ENCODE data around the gene SMAD1.
"Not testable (repeated sequence)": the region's sequence is repeated elsewhere in the genome, so short reads cannot be mapped to it uniquely, and the experiment has no call there.

SMAD1 gene

GRCh38 chr4:145566086-145566708, 84.5 kb downstream of the SMAD1 start:
- DNase-seq, result no peak

DNA sequence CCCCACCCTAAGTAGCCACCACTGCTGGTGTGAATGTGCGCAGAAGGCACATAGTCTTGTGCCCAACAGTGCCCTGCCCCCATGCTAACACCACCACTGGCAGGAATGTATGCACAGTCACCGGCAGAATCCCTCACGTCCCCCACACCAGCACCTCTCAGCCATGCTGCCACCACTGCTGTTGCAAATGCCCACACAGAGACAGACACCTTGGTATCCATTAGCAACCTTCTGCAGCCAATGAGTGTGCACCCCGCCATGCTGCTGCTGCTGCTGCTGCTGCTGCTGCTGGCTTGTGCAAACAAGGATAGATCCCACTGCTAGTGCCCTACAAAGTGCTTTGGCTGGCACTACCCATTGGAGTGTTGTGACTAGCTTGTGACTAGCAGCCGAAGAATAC, 85.1 kb downstream of the SMAD1 start:
- DNase-seq, result no peak

DNA sequence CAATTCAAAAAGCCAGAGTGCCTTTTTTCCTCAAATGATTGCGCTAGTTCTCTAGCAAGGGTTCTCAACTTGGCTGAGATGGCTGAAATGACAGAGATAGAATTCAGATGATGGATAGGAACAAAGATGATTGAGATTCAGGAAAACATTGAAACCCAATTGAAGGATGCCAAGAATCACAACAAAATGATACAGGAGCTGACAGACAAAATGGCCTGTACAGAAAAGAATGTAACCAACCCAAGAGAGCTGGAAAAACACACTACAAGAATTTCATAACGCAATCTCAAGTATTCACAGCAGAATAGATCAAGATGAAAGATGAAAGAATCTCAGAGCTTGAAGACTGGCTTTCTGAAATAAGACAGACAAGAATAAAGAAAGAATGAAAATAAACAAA, 85.9 kb downstream of the SMAD1 start:
- DNase-seq, result no peak

DNA sequence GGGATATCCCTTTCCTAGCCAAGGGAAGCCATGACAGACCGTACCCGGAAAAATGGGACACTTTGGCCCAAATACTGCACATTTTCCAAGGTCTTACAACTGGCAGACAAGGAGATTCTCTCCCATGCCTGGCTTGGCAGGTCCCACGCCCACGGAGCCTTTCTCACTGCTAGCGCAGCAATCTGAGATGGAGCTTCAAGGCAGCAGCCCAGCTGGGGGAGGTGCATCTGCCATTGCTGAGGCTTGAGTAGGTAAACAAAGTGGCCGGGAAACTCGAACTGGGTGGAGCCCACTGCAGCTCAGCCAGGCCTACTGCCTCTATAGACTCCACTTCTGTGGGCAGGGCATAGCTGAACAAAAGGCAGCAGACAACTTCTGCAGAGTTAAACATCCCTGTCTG, 92.9 kb downstream of the SMAD1 start:
- not testable (repeated sequence) for DNase-seq

GRCh38 chr4:145580906-145581305, 99.3 kb downstream of the SMAD1 start:
- no peak for DNase-seq

- no peak for DNase-seq
These were observed 101.8 kb downstream of the SMAD1 start for GRCh38 chr4:145583191-145584055.

GRCh38 chr4:145587088-145587754, 105.6 kb downstream of the SMAD1 start:
- DNase-seq, result no peak

DNA sequence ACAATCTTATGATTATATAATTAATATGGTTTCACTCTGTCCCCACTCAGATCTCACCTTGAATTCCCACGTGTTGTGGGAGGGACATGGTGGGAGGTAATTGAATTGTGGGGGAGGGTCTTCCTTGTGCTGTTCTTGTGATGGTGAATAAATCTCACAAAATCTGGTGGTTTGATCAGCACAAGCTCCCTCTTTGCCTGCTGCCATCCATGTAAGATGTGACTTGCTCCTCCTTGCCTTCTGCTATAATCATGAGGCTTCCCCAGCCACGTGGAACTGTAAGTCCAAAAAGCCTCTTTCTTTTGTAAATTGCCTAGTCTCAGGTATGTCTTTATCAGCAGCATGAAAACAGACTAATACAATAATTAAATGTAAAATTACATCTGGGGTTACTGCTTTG, 107.7 kb downstream of the SMAD1 start:
- DNase-seq, result not testable (repeated sequence)

DNA sequence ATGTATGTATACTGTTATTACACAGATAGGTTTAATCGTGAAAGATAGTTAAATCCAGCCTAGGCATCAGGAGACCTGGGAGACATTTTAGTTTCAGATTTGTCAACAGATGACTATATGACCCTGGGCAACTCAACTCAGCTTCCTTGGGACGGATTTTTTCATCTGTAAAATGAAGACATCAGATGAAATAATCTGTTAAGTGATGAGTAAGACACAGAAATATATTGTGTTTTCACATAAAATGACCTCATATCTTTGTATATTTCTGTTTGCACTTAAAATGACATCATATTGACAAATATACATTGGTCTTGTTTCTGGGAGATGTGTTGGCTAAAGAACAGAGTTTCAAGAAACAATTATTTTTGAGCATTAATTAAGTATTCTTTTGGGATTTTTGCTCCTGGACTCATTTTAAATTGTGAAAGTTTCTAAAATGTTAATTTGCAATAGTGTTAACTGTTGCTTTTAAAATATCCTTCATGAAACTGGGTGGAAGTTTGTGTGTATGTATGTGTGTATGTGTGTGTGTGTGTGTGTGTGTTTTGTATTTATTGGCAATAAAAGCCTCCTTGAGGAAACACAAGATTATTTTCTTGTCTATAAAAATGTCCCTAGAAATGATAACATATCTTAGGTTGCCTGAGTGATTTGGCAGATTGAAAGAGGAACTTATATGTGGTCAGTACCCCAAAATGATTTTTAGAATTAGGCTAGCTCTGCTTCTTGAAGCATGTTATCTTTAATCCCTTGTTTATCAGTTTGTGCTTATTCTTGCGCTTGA, 108.5 kb downstream of the SMAD1 start:
- DNase-seq, result no peak

DNA sequence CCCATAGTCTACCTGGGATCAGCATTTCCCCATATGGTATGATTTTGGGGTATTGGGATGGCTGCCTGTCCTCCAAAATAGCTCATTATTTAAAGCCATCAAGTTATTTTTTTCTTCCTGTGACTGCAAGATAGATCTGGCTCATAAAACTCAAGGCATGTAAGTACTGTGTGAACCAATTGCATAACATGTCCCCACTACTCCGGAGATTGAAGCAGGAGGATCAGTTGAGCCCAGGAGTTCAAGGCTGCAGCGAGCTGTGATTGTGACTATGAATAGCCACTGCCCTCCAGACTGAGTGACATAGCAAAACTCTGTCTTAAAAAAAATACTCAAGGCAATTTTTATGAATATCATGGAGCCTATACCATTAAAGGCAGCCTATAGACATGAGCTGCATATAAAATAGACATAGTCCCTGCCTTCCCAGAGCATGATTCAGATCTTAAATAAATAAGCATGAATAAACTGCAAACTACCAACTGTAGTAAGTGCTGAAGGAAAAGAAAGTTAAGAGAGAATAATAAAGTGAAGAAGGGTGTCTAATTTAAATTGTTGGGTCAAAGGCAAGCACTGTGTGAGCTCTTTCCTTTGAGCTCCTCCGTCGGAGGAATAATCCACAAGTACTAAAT, 120.6 kb downstream of the SMAD1 start:
- no peak for DNase-seq

DNA sequence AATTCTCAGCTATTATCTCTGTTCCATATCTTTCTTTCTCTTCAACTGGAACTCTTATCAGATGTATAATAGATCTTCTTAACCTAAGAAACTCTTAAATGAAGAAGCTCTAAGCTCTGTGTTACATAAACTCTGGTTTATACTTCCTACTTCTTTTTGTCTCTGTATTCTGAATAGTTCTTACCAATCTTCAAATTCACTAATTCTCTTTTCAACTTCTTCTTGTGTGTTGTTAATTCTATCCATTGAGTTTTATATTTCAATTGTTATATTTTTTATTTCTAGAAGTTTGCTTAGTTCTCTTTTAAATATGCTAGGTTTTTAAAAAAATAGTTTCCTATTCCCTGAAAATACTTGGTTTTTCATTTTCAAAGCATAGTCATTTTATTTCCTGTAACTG, 124.3 kb downstream of the SMAD1 start:
- DNase-seq, result no peak

Measured in T1000 (cell line).